ENCODE measurements around the gene AKT2.

The AKT2 gene

GRCh38 chr19:40294560-40294959 lies 9.4 kb upstream of the AKT2 start:
- ATAC-seq (ENCODE audit: insufficient read depth, low read depth) (no peak), DNase-seq (no peak)
- no peak overlapping the region for H3K4me2 ChIP-seq (ENCODE audit: insufficient read depth, low read length)
- no peaks in the 10 kb centered on the region for H3K9me3 ChIP-seq (ENCODE audit: insufficient read depth, low read length, severe bottlenecking)
- no peak overlapping the region for H3K27ac ChIP-seq (ENCODE audit: low read length)
- no peaks in the 10 kb centered on the region for H3K4me1 ChIP-seq (ENCODE audit: insufficient read depth, low read length)
- H3K9ac ChIP-seq (ENCODE audit: low read depth, low read length) = no peak overlapping the region
- H3K27me3 ChIP-seq (ENCODE audit: insufficient read depth, low read length, poor library complexity) = no peaks in the 10 kb centered on the region
- no peaks in the 10 kb centered on the region for H3K36me3 ChIP-seq (ENCODE audit: insufficient read depth, low read length)
- H2AFZ ChIP-seq (ENCODE audit: low read depth, low read length) = no peak overlapping the region
- TF ChIP-seq EZH2 (IDR thresholded peaks at IDR 0.05; ENCODE audit: borderline replicate concordance, low read depth, low read length, severe bottlenecking) (no peak), CTCF (IDR thresholded peaks at IDR 0.05; ENCODE audit: borderline replicate concordance, extremely low read depth, low read length, poor library complexity, severe bottlenecking) (no peak)
- H3K79me2 ChIP-seq (ENCODE audit: insufficient read depth, low read length) = no peaks in the 10 kb centered on the region
- H4K20me1 ChIP-seq (ENCODE audit: insufficient read depth, low read length) = no peaks in the 10 kb centered on the region
- no peak overlapping the region for H3K4me3 ChIP-seq (ENCODE audit: low read depth in 1 of 2, low read length in 2 of 2)

- Histone ChIP-seq H2AFZ (ENCODE audit: low read depth, low read length) (peak overlapping the region; percentile 54), H3K9ac (ENCODE audit: low read depth, low read length) (peak overlapping the region; percentile 73; the same call in 1 of the 2 replicates)
Observed at GRCh38 chr19:40286971-40287421, 1.9 kb upstream of the AKT2 start.

GRCh38 chr19:40286235-40286970 lies 1.3 kb upstream of the AKT2 start:
- Histone ChIP-seq H3K9me3 (ENCODE audit: insufficient read depth, low read length, severe bottlenecking) (no peaks in the 10 kb centered on the region), H3K27me3 (ENCODE audit: insufficient read depth, low read length, poor library complexity) (no peaks in the 10 kb centered on the region), H3K4me1 (ENCODE audit: insufficient read depth, low read length) (peaks cover 42% of the 10 kb centered on the region), H4K20me1 (ENCODE audit: insufficient read depth, low read length) (peaks cover 28% of the 10 kb centered on the region), H3K4me3 (ENCODE audit: low read depth in 1 of 2, low read length in 2 of 2) (peak overlapping the region in 1 of 2 experiments; percentile 62; a peak in 2 of 4 replicates), H3K27ac (ENCODE audit: low read length) (peak overlapping the region; percentile 99), H3K36me3 (ENCODE audit: insufficient read depth, low read length) (peaks cover 19% of the 10 kb centered on the region), H3K79me2 (ENCODE audit: insufficient read depth, low read length) (peaks cover 34% of the 10 kb centered on the region), H3K9ac (ENCODE audit: low read depth, low read length) (peak overlapping the region; percentile 73), H2AFZ (ENCODE audit: low read depth, low read length) (peak overlapping the region; percentile 92), H3K4me2 (ENCODE audit: insufficient read depth, low read length) (peak overlapping the region; percentile 90)
- TF ChIP-seq EZH2 (IDR thresholded peaks at IDR 0.05; ENCODE audit: borderline replicate concordance, low read depth, low read length, severe bottlenecking) (no peak), CTCF (IDR thresholded peaks at IDR 0.05; ENCODE audit: borderline replicate concordance, extremely low read depth, low read length, poor library complexity, severe bottlenecking) (no peak)
- no peak for ATAC-seq (ENCODE audit: insufficient read depth, low read depth)
- DNase-seq = no peak

More at GRCh38 chr19:40286971-40287421, 1.9 kb upstream of the AKT2 start:
- peaks cover 38% of the 10 kb centered on the region for H3K4me1 ChIP-seq (ENCODE audit: insufficient read depth, low read length)
- peaks cover 28% of the 10 kb centered on the region for H3K79me2 ChIP-seq (ENCODE audit: insufficient read depth, low read length)
- peaks cover 13% of the 10 kb centered on the region for H3K36me3 ChIP-seq (ENCODE audit: insufficient read depth, low read length)
- no peak for DNase-seq
- H3K4me2 ChIP-seq (ENCODE audit: insufficient read depth, low read length) = no peak overlapping the region
- H4K20me1 ChIP-seq (ENCODE audit: insufficient read depth, low read length) = peaks cover 22% of the 10 kb centered on the region
- no peaks in the 10 kb centered on the region for H3K27me3 ChIP-seq (ENCODE audit: insufficient read depth, low read length, poor library complexity)
- ATAC-seq (ENCODE audit: insufficient read depth, low read depth) = no peak
- H3K9me3 ChIP-seq (ENCODE audit: insufficient read depth, low read length, severe bottlenecking) = no peaks in the 10 kb centered on the region
- H3K27ac ChIP-seq (ENCODE audit: low read length) = peak overlapping the region; percentile 99; the same call in 1 of the 2 replicates
- no peak overlapping the region for H3K4me3 ChIP-seq (ENCODE audit: low read depth in 1 of 2, low read length in 2 of 2)
- no peak for TF ChIP-seq EZH2 (IDR thresholded peaks at IDR 0.05; ENCODE audit: borderline replicate concordance, low read depth, low read length, severe bottlenecking)
- no peak for TF ChIP-seq CTCF (IDR thresholded peaks at IDR 0.05; ENCODE audit: borderline replicate concordance, extremely low read depth, low read length, poor library complexity, severe bottlenecking)
